ENCODE data around the gene SH3PXD2A.

- no peak for TF ChIP-seq ATF2 (tag by site-specific recombination; IDR thresholded peaks at IDR 0.05; ENCODE audit: low read depth)
- no peak for TF ChIP-seq GLI4 (tag by site-specific recombination; IDR thresholded peaks at IDR 0.05)
- TF ChIP-seq ELK4 (IDR thresholded peaks at IDR 0.05; ENCODE audit: borderline replicate concordance, low read depth, low read length), result no peak
- TF ChIP-seq CTCF (tag by site-specific recombination; IDR thresholded peaks at IDR 0.05), result no peak
- TF ChIP-seq ZNF138 (tag by site-specific recombination; IDR thresholded peaks at IDR 0.05; ENCODE audit: borderline replicate concordance), result no peak
- no peak for TF ChIP-seq BCL11B (tag by site-specific recombination; IDR thresholded peaks at IDR 0.05; ENCODE audit: low read depth)
- no peak for TF ChIP-seq ZNF324 (tag by site-specific recombination; IDR thresholded peaks at IDR 0.05)
- no peak for TF ChIP-seq PRDM1 (tag by site-specific recombination; IDR thresholded peaks at IDR 0.05)
Measured at GRCh38 chr10:103775776-103776175, 79.6 kb downstream of the SH3PXD2A start.
